Raji (cell line): ENCODE results near the gene LTA4H.

ENCODE experiments used
- POLR2A ChIP-seq: IDR thresholded peaks from 2 replicates; pipeline ENCODE4 v1.6.1; 2011; ENCODE audit warnings: low read depth, low read length, control low read depth; ENCODE audit not compliant: insufficient read depth

Gene LTA4H

DNA sequence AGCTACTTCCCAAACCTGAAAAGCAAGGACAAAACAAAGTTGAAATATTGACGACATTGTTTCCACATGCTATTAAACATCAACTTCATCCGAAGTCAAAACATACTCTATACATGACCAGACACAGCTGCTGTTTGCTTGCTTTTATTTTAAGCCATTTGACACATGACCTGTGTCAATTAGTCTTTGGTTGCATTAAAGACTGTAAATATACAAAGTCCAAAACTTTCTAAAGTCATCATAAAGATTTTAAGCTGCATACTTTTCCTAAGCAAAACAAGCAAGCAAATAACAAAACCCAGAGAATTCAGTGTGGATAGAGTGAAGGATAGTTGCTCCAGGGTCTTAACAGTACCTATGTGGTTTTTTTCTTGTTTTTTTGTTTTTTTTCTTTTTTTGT, 61.0 kb downstream of the LTA4H start:
- TF ChIP-seq POLR2A, result no peak

DNA sequence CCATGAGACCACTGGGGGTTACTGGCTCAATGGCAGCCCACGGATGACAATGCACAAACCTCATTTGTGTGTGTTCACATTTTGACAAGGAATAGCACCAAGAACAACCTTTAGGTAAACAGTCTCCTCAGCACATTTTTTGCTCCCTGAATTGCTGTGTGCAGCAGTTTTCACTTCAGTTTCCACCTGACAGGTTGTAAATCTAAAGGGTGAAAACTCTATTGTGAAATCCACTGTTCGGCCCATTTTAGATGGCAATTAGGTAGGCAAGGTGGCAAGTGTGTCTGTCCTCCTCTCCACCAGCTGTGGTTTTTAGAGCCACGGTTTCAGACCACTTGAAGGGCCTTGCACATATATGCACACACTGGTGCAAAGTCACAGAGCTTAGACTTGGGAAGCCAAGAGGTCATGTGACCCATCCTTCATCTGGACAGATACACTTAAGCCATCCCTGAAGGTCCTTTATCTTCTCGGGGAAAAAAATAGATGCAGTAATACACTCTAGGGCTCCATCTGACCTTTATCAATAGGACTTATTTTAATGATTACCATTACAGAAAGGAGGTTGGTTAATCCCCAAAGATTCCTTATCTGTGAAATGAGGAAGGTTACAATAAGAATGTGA, 62.4 kb downstream of the LTA4H start:
- TF ChIP-seq POLR2A, result no peak

DNA sequence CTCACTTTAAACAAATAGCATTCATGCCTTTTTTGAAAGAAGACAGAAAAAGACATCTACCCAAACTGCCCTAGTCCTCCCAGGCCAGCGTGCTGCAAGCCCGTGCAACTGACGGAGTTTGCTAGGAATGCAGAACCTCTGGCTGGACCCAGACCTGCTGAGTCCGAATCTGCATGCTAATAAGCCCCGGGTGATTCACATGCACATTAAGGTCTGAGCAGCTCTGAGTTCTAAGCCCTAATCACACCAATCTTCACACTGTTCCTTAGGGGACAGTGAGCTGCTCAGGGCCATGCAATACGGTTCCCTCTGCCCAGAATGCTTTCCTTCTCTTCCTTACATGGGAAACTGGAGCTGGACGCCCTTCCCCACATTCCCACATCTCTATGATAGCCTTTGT, 64.5 kb downstream of the LTA4H start:
- TF ChIP-seq POLR2A, result no peak

DNA sequence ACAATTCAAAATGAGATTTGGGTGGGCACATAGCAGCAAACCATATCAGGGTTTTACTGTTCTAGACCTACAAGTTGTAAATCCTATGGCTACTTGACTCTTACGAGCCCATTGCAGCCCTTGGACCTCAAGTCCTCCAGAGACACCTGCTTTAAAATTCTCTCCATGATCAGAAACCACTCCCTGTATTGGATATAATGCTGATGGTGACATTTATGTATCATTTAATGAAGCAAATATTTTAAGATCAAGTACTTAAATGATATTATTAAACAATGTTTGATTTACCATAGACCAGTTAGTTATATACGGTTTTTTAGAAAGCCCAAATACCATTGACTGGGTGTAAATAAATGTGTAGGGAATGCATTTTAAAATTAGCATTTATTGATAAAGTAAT, 68.1 kb downstream of the LTA4H start:
- TF ChIP-seq POLR2A, result no peak

DNA sequence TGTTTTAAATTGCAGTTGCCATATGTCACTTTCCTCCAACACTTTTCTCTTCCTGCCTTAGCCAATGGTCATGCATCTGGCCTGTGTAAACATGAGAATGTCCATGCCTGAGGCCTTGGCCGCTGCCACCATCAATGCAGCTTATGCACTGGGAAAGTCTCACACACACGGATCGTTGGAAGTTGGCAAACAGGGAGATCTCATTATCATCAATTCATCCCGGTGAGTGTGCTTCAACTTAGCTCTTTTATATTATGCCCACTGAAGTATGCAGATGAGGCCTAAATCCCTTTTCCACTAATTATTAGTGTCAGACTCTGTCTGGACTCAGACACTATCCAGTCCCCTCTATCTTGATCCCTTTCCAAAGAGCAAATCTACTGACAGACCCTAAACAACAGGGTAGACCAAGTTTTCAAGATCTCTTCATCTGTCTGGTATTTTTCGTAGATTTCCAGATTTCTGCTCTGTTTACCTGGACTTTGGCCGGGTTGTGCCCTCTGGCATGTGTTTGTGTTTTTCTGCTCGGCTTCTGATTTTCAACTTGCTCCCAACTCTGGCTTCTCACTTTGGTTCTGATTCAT, 69.0 kb downstream of the LTA4H start:
- TF ChIP-seq POLR2A, result no peak

DNA sequence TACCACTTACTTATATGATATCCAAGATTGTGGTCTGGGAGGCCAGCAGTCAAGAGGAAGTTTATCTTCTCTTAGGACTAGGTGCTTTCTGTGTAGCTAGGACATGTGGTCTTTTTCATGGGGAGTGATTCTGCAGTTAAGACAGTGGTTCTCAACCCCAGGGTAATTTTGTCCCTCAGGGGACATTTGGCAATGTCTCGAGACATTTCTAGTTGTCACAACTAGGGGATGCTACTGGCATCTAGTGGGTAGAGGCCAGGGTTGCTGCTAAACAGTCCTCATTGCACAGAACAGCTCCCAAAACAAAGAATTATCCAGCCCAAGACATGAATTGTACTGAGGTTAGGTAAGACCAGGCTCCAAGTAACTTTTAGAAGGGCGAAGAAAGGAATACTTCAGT, 72.3 kb downstream of the LTA4H start:
- no peak for TF ChIP-seq POLR2A

DNA sequence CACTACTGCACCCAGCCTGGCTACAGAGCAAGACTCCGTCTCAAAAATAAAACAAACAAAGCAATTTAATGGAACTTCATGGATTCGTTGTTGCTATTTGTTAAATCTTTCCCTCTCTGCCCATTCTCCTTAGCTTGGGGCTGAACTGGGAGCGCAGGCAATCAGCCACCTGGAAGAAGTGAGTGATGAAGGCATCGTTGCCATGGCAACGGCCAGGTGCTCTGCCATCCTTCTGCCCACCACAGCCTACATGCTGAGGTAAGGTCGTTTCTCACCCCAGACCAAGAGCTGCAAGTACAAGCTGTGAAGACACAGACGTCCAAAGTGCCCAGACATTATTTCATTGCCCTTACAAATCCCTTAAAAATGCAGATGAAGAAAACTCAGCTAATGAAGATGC, 73.2 kb downstream of the LTA4H start:
- no peak for TF ChIP-seq POLR2A

DNA sequence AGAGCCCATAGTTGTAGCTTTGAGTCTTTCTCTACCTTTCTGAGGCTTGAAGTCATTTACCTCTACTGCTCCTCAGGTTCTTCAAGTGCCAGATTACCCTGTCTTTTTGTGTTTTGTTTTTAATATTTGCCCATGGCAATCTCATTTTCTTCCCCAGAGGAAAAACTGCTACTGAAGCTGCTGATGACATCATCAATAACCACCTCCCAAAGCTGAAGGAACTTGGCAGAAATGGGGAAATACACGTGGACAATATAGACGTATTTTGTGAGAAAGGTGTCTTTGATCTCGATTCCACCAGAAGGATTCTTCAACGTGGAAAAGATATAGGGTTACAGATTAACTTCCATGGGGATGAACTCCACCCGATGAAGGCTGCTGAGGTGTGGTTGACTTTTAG, 75.1 kb downstream of the LTA4H start:
- TF ChIP-seq POLR2A, result no peak

DNA sequence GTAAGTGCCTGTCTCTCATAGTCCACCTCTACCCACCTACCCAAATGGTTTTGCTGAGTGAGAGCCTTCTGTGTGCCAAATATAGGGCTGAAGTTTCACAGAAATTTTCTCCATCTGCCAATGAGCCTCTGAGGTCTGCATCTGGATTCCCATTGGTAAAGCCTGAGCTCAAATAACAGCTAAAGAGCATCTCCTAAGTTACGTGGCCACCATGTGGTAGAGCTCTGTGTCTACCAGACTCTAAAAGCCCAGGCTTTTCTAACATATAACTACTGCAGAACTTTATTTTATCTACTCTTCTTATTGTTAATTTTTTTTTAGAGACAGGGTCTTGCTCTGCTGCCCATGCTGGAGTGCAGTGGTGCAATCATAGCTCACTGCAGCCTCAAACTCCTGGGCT, 76.3 kb downstream of the LTA4H start:
- no peak for TF ChIP-seq POLR2A

DNA sequence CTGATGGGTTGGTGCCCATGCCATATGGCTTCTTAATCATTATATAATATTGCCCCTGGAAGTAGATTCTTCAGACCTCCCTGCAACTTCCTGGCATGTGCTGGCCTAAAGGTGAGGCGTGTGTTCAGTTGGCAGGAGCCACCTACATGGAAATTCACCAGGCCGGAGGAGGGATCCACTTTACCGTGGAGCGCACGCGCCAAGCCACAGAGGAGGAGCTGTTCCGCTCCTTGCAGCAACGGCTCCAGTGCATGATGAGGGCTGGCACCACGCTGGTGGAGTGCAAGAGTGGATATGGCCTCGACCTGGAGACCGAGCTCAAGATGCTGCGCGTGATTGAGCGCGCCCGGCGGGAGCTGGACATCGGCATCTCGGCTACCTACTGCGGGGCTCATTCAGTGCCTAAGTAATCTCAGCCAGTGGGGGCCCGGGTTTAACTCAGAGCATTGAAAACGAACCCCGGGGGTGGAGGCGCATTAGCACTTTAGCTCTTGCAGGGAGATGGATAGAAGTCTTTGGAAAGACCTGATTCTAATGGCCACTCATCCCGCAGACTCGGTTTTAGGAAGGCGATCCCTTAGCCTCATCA, 78.7 kb downstream of the LTA4H start:
- no peak for TF ChIP-seq POLR2A

DNA sequence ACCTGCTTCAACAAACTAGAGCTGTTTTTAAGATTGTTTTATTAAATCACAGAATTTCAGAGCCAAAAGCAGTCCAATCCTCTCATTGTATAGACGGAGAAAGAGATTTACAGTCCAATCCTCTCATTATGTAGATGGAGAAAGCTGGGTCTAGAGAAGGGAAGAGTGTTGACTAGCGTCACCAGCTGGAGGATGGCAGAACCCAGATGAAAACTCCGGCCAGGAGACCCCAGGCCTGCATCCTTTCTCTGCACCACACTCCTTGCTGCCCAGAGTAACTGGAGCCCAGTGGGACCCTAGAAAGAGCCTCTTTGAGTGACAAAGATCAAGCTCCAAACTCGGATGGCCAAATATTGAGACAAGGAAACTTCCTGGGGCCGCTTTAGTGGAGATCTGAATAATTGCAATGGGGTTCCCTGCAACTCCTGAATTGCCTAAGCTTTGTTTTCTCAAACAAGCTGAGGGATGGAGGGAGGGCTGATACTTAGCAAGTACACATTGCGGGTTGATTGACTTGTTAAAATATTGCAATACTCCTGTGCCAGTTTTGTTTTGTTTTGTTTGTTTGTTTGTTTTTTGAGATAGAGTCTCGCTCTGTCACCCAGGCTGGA, 79.7 kb downstream of the LTA4H start:
- no peak for TF ChIP-seq POLR2A

DNA sequence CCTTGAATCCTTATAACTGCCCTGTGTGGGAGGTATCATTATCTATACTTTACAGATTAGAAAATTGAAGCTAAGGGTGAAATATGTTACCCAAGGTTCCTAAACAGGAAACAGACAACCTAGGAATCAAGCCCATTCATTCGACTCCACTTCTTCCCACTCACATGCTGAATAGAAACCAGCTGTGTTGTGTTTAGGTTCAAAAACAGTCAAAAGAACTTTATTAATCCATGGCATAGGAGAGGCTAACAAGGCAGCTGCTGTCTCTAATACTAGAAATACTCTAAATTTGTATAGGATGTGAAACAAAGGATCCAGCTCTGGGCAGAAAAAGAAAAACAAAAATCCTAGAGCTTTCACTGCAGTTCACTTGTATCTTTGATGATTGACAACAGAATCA, 82.4 kb downstream of the LTA4H start:
- TF ChIP-seq POLR2A, result no peak

DNA sequence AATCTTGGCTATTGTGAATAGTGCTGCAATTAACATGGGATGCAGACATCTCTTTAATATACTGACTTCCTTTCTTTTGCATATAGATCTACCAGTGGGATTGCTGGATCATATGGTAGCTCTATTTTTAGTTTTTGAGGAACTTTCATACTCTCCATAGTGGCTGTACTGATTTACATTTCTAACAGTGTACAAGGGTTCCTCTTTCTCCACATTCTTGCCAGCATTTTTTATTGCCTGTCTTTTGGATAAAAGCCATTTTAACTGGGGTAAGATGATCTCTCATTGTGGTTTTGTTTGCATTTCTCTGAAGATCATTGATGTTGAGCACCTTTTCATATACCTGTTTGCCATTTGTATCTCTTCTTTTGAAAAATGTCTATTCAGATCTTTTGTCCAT, 83.9 kb downstream of the LTA4H start:
- no peak for TF ChIP-seq POLR2A
